A673 (cell line): ENCODE measurements around the gene HMCN2.

Experiments
- EZH2 ChIP-seq: fragments of 200-600 bp; sonication (generic); IDR thresholded peaks from 2 replicates; pipeline ENCODE4 v1.6.1; 2017; ENCODE audit warnings: borderline replicate concordance, low read depth, mild to moderate bottlenecking, mixed read lengths, antibody characterized with exemption, low read length; ENCODE audit not compliant: poor library complexity, severe bottlenecking
- TF ChIP-seq, protein P1 (sequence below): fragments of 300-800, 200-600 bp; sonication (generic); conservative IDR thresholded peaks from 2 replicates; pipeline ENCODE4 v1.5.1; 2017; ENCODE audit warnings: low read depth, mild to moderate bottlenecking, antibody characterized with exemption, low read length, moderate library complexity, mixed read lengths

DNA sequence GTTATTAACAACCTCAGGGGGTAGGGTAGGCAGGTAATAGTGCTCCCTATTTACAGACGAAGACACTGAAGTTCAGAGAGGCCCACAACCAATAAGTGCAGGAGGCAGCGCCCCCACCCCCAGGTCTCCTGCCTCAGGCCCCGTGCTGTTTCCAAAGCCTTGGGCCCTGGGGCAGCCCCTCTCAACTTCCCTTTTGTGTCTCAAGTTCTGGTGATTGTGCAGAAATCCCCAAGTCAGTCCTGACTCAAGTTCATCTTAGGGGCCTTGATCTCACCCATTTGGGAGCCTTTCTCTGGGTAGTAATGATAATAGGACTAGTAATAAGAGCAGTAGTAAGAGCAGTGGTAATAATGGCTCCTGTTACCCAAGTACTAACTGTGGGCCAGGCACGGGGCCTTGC, 143.7 kb downstream of the HMCN2 start:
- TF ChIP-seq, protein P1, sequence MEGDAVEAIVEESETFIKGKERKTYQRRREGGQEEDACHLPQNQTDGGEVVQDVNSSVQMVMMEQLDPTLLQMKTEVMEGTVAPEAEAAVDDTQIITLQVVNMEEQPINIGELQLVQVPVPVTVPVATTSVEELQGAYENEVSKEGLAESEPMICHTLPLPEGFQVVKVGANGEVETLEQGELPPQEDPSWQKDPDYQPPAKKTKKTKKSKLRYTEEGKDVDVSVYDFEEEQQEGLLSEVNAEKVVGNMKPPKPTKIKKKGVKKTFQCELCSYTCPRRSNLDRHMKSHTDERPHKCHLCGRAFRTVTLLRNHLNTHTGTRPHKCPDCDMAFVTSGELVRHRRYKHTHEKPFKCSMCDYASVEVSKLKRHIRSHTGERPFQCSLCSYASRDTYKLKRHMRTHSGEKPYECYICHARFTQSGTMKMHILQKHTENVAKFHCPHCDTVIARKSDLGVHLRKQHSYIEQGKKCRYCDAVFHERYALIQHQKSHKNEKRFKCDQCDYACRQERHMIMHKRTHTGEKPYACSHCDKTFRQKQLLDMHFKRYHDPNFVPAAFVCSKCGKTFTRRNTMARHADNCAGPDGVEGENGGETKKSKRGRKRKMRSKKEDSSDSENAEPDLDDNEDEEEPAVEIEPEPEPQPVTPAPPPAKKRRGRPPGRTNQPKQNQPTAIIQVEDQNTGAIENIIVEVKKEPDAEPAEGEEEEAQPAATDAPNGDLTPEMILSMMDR, result no peak
- no peak for TF ChIP-seq EZH2
